Loucy (cell line): ENCODE measurements around the gene LSM3.

Experiments used
- H2AFZ ChIP-seq: fragments of 200-600 bp; sonication (generic); 2 replicates; pipeline ENCODE4 v1.6.0; 2016; ENCODE audit warnings: antibody characterized with exemption, mild to moderate bottlenecking, low read length, moderate library complexity
- H3F3A ChIP-seq: fragments of 200-600 bp; 2 replicates; pipeline ENCODE4 v1.6.0; 2016; ENCODE audit warnings: antibody characterized with exemption, low read depth, mild to moderate bottlenecking
- H3K27me3 ChIP-seq: fragments of 200-600 bp; sonication (generic); 2 replicates; pipeline ENCODE4 v1.6.1; 2014; ENCODE audit warnings: low read length, mild to moderate bottlenecking; ENCODE audit not compliant: insufficient read depth, poor library complexity, severe bottlenecking
- H3K36me3 ChIP-seq: fragments of 200-600 bp; sonication (generic); 2 replicates; pipeline ENCODE4 v1.6.1; 2016; ENCODE audit warnings: low read length; ENCODE audit not compliant: insufficient read depth
- H3K4me1 ChIP-seq: fragments of 200-600 bp; sonication (generic); 2 replicates; pipeline ENCODE4 v1.5.1; 2014; ENCODE audit warnings: low read length, mild to moderate bottlenecking; ENCODE audit not compliant: insufficient read depth, poor library complexity, severe bottlenecking
- H3K4me2 ChIP-seq: fragments of 200-600 bp; sonication (generic); 2 replicates; pipeline ENCODE4 v1.6.0; 2014; ENCODE audit warnings: antibody characterized with exemption, low read length, low read depth, mild to moderate bottlenecking; ENCODE audit not compliant: poor library complexity, severe bottlenecking
- H3K4me3 ChIP-seq: fragments of 200-600 bp; sonication (generic); 2 replicates; pipeline ENCODE4 v1.5.1; 2014; ENCODE audit warnings: low read length, mild to moderate bottlenecking, mixed read lengths; ENCODE audit not compliant: poor library complexity, severe bottlenecking
- H3K79me2 ChIP-seq: fragments of 200-600 bp; sonication (generic); 2 replicates; pipeline ENCODE4 v1.6.1; 2014; ENCODE audit warnings: low read length; ENCODE audit not compliant: insufficient read depth
- H3K9ac ChIP-seq: fragments of 200-600 bp; sonication (generic); 2 replicates; pipeline ENCODE4 v1.6.0; 2014; ENCODE audit warnings: mild to moderate bottlenecking, low read depth, low read length, moderate library complexity; ENCODE audit not compliant: poor library complexity, severe bottlenecking
- H3K9me2 ChIP-seq: fragments of 200-600 bp; sonication (generic); replicated peaks from 2 replicates; pipeline ENCODE4 v1.6.1; 2016; ENCODE audit warnings: low read depth, low read length, mixed read lengths
- H3K9me3 ChIP-seq: fragments of 200-600 bp; sonication (generic); 2 replicates; pipeline ENCODE4 v1.6.1; 2014; ENCODE audit warnings: mild to moderate bottlenecking, antibody characterized with exemption, low read length, low read depth; ENCODE audit not compliant: insufficient read depth
- H4K20me1 ChIP-seq: fragments of 200-600 bp; sonication (generic); 2 replicates; pipeline ENCODE4 v1.6.0; 2014; ENCODE audit warnings: antibody characterized with exemption, low read length, mild to moderate bottlenecking; ENCODE audit not compliant: insufficient read depth, poor library complexity, severe bottlenecking
- CTCF ChIP-seq: fragments of 200-600 bp; sonication (generic); conservative IDR thresholded peaks from 2 replicates; pipeline ENCODE4 v1.5.1; 2014; ENCODE audit warnings: mild to moderate bottlenecking, antibody characterized with exemption, low read length
- EZH2phosphoT487 ChIP-seq: fragments of 200-600 bp; IDR thresholded peaks from 2 replicates; pipeline ENCODE4 v1.6.1; 2018; ENCODE audit warnings: antibody characterized with exemption, mild to moderate bottlenecking, moderate library complexity, borderline replicate concordance

The LSM3 gene

GRCh38 chr3:14237457-14237856 lies 58.8 kb downstream of the LSM3 start:
- Histone ChIP-seq H3K4me1 (peaks cover 35% of the 10 kb centered on the region), H3K9ac (no peak overlapping the region), H3K79me2 (no peaks in the 10 kb centered on the region), H4K20me1 (no peaks in the 10 kb centered on the region), H3K9me3 (peaks cover 6% of the 10 kb centered on the region; the same call in 1 of the 2 replicates), H3K36me3 (no peaks in the 10 kb centered on the region), H3K4me3 (no peak overlapping the region), H2AFZ (no peak overlapping the region), H3F3A (no peaks in the 10 kb centered on the region), H3K27me3 (no peaks in the 10 kb centered on the region), H3K9me2 (no peaks in the 10 kb centered on the region), H3K4me2 (no peak overlapping the region)
- TF ChIP-seq EZH2phosphoT487 (no peak), CTCF (no peak)

GRCh38 chr3:14238356-14238755 lies 59.7 kb downstream of the LSM3 start:
- Histone ChIP-seq H3K79me2 (no peaks in the 10 kb centered on the region), H3F3A (no peaks in the 10 kb centered on the region), H3K36me3 (no peaks in the 10 kb centered on the region), H3K27me3 (no peaks in the 10 kb centered on the region), H2AFZ (no peak overlapping the region), H3K4me1 (peaks cover 29% of the 10 kb centered on the region), H3K9me3 (peaks cover 6% of the 10 kb centered on the region; the same call in 1 of the 2 replicates), H3K4me3 (no peak overlapping the region), H4K20me1 (no peaks in the 10 kb centered on the region), H3K9me2 (no peaks in the 10 kb centered on the region), H3K9ac (no peak overlapping the region), H3K4me2 (no peak overlapping the region)
- TF ChIP-seq CTCF (no peak), EZH2phosphoT487 (no peak)

GRCh38 chr3:14238930-14239329 lies 60.3 kb downstream of the LSM3 start:
- H4K20me1 ChIP-seq, result no peaks in the 10 kb centered on the region
- no peaks in the 10 kb centered on the region for H3K9me2 ChIP-seq
- no peaks in the 10 kb centered on the region for H3F3A ChIP-seq
- TF ChIP-seq EZH2phosphoT487 (no peak), CTCF (no peak)
- H3K4me2 ChIP-seq, result no peak overlapping the region
- no peak overlapping the region for H3K4me3 ChIP-seq
- H3K36me3 ChIP-seq, result no peaks in the 10 kb centered on the region
- no peaks in the 10 kb centered on the region for H3K27me3 ChIP-seq
- no peak overlapping the region for H3K9ac ChIP-seq
- H3K9me3 ChIP-seq, result no peaks in the 10 kb centered on the region
- no peaks in the 10 kb centered on the region for H3K79me2 ChIP-seq
- H3K4me1 ChIP-seq, result peaks cover 23% of the 10 kb centered on the region
- H2AFZ ChIP-seq, result no peak overlapping the region
